T-helper 1 cell treated with Interleukin-12 subunit alpha and Interleukin-12 subunit beta and Interleukin-4 antibody, amounts not matched to agents 30 μg/mL and 1 μg/mL, for 36 hours (primary cell): ENCODE data around the gene ABHD16B.

ENCODE experiments used
- H3K27ac Mint-ChIP-seq: one replicate; pipeline ENCODE4 v1.8.0; 2021; ENCODE audit warnings: mild to moderate bottlenecking, mixed read lengths
- H3K27me3 Mint-ChIP-seq: one replicate; pipeline ENCODE4 v1.8.0; 2021; ENCODE audit warnings: low read depth, mixed read lengths
- H3K36me3 Mint-ChIP-seq: one replicate; pipeline ENCODE4 v1.8.0; 2021; ENCODE audit warnings: low read depth, mixed read lengths
- H3K4me1 Mint-ChIP-seq: one replicate; pipeline ENCODE4 v1.8.0; 2021; ENCODE audit warnings: low read depth, mixed read lengths
- H3K4me3 Mint-ChIP-seq: one replicate; pipeline ENCODE4 v1.8.0; 2021; ENCODE audit warnings: mild to moderate bottlenecking, moderate library complexity, mixed read lengths
- H3K9me3 Mint-ChIP-seq: one replicate; pipeline ENCODE4 v1.8.0; 2021; ENCODE audit warnings: mixed read lengths

Gene ABHD16B

DNA sequence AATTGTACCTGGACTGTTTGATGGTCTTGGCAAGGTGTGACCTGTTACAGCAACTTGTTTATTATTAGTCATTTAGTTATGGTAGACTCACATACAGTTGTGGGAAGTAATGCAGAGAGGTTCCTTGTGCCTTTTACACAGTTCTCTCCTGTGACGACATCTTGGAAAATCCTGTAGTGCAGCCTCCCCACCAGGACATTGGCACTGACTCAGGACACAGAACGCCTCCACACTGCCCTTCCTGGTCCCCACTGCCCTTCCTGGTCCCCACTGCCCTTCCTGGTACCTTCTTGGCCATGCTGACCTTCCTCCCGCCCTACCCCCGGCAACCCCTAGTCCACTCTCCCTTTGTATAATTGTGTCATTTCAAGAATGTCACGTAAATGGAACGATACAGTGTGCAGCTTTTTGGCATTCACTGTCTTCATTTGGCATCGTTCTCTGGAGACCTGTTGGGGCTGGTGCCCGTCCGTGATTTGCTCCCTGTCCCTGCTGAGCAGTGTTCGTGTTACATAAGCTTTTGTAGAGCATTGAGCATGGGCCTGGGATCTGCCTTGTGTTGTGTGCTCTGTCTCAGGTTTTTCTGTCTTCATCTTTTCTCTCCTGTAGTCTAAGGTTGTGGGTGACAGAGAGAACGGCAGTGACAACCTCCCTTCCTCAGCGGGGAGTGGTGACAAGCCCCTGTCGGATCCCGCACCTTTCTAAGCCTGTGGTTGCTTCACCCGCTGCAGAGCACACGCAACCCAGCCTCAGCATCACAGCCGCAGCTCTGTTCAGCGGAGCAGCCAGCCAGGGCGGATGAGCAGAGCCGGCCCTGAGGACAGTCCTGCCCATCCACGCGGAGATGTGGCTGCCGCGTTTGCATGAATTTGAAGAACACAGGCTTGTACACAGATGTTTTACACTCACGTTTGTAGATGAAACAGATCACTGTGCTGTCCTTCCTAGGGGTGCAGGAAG lies 28.2 kb downstream of the ABHD16B start:
- Mint-ChIP-seq H3K27me3 (no peaks in the 10 kb centered on the region), H3K9me3 (no peaks in the 10 kb centered on the region), H3K36me3 (peaks cover 25% of the 10 kb centered on the region), H3K27ac (no peak overlapping the region), H3K4me3 (no peak overlapping the region), H3K4me1 (peaks cover 6% of the 10 kb centered on the region)

DNA sequence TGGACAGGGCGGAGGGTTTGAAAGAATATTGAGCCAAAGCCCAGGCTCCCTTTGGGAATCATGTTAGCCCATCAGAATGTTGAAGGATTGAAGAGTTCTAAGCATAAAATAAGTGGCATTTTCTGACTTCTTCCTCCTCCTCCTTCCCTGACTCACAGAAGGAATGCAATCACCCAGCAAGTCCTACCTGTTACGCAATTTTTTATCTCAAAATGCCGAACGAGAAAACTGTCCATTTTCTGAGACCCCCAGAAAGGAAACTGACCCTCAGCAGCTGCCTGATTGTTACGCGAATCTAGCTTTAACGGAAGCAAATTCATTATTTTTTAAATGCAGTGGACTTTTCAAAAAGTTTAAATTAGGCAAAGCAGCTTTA lies 28.9 kb downstream of the ABHD16B start:
- Mint-ChIP-seq H3K36me3 (peaks cover 20% of the 10 kb centered on the region), H3K9me3 (no peaks in the 10 kb centered on the region), H3K27ac (no peak overlapping the region), H3K27me3 (no peaks in the 10 kb centered on the region), H3K4me1 (peaks cover 6% of the 10 kb centered on the region), H3K4me3 (no peak overlapping the region)

DNA sequence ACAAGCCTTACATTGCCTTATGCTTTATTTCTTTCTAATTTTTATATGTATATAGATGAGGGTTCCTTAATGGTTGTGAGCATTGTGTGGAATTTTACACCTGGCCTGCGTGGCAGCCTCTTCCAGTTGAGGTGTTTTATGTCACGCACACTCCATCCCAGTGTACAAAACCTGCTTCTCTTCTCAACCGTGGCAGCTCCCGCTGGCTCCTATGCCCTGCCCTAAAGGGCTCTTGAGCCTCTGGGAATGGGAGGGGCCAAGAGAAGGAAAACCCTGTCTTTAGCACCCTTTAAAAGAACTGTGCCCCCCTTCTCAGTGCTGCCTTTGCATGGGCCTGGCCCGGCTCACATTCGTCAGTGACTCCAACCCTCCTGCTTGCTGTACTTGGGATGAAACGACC lies 29.3 kb downstream of the ABHD16B start:
- H3K9me3 Mint-ChIP-seq = no peaks in the 10 kb centered on the region
- H3K4me1 Mint-ChIP-seq = peaks cover 6% of the 10 kb centered on the region
- no peak overlapping the region for H3K27ac Mint-ChIP-seq
- no peak overlapping the region for H3K4me3 Mint-ChIP-seq
- H3K36me3 Mint-ChIP-seq = peaks cover 20% of the 10 kb centered on the region
- H3K27me3 Mint-ChIP-seq = no peaks in the 10 kb centered on the region

DNA sequence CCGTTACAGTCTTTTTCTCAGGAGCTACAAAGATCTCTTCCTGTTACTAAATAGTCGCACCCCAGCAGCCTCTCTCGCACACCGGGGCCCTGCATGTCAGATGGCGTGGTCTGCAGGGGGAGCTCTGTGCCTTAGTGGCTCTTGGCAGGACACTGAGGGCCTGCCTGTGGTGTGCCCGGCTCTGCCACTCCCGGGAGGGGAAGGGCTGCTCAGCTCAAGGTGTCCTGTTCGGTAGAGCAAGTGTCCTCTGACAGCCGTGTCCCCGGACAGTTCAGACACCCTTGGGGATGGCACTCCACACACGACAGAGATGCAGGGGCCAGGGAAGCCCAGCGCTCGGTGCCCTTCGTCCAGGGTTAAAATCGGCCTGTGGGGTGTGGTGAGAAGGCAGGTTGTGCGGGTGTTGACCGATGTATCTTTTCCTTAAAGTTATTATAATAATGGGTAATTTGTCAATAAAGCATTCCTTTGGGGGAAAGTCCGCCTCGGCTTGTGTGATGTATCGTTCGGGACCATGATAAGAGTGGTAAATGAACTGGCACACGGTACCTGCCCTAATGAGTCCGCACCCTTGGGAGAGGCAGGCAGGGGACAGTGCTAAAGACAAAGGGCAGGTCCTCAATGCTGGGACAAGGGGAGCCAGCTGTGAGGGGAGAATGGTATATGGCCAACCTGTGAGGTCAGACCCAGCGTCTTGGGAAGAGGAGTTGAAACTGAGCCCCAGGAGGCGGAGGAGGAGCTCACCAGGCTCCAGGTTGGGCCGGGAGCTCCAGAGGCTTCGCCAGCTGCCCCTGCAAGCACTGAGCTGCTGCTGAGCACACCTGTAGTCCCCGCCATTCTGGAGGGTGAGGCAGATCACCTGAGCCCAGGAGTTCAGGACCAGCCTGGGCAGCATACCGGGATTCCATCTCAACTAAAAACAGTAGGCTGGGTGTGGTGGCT lies 30.0 kb downstream of the ABHD16B start:
- peaks cover 12% of the 10 kb centered on the region for H3K4me1 Mint-ChIP-seq

DNA sequence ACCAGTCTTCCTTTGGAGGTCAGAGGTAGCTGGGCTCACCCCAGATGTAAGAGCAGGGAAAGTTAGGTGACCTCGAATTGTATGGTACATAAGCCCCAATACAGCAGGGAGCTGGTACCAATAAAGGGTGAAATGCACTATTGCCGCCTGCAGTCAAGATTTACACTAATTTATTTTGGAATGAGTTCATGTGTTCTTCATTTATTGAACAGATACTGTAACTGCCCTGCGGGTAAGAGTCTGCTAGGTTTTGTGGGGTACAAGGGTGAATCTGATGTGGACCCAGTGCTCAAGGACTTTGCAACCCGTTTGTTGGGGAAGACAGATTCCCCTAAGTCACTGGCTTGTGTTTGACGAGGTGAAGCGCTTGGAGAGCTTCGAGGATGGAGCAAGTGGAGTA lies 31.1 kb downstream of the ABHD16B start:
- Mint-ChIP-seq H3K9me3 (no peaks in the 10 kb centered on the region), H3K4me3 (no peak overlapping the region), H3K4me1 (peaks cover 19% of the 10 kb centered on the region), H3K27me3 (no peaks in the 10 kb centered on the region), H3K36me3 (peaks cover 27% of the 10 kb centered on the region), H3K27ac (no peak overlapping the region)

More for the DNA sequence above, 30.0 kb downstream of the ABHD16B start:
- Mint-ChIP-seq H3K9me3 (no peaks in the 10 kb centered on the region), H3K4me3 (no peak overlapping the region), H3K36me3 (peaks cover 25% of the 10 kb centered on the region), H3K27me3 (no peaks in the 10 kb centered on the region), H3K27ac (no peak overlapping the region)

DNA sequence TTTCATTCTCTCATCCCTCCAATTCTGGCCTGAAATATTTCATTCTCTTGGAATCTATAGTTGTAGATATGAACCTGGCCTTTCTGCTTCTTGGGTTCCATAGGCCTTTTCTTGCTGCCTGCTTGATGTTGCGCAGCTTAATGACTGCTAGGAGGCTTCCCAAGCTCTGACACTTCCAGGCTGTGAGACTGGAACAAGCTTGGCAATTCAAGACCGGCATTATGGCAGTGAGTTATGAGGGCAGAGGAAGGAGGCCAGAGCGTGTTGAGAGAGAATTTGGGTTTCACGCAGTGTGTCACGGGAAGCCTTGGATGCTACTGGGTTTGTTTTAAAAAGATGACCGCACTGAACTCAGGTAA lies 32.7 kb downstream of the ABHD16B start:
- Mint-ChIP-seq H3K4me3 (peak overlapping the region; percentile 80), H3K27ac (peak overlapping the region; percentile 62), H3K9me3 (no peaks in the 10 kb centered on the region), H3K36me3 (peaks cover 30% of the 10 kb centered on the region), H3K27me3 (no peaks in the 10 kb centered on the region), H3K4me1 (peaks cover 31% of the 10 kb centered on the region)

DNA sequence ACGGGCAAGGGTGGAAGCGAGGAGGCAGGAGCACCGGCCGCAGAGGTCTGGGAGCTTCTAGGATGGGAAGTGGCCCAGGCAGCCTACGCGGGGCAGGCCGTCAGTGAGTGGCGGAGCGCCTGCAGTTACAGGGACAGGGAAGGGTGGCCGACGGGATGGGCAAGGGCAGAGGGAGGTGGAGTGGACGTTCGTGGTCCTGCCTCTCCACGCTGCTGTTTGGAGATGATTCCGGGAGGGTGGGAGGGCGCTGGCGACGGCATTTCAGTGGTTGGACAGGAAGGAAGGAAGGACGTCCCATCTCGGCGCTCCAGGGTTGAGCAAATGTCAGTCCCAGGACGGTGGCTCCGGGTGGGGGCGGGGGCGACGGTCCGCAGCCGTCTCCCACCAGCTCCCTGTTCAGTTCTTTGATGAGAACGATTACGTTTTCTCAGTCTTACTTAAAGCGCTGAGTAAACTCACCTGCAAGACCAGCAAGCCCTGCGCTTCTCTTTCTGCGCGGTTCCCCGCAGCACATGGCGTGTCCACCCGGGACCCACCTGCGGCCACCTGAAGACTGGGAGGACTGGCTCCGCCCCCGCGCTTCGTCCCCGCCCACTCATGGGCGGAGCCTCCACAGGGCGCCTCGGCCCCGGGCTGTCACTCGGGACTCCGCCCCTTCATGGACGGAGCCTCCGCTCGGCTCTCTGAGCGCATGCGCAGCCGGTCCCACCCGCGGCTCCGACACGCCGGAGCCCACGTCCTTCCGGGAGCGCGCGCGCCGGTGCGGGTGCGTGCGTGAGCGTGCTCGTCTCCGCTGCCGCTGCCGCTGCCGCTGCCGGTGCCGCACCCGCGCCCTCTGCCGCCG lies 33.3 kb downstream of the ABHD16B start, which contains the start of gene DNAJC5:
Gene DNAJC5, plus strand, starts transcription at position 769 of the 844 bp plus-strand sequence. CDS start 33,220 bp downstream, outside the sequence.
- H3K27ac Mint-ChIP-seq = peak within 1 kb of the TSS; percentile 95
- H3K4me1 Mint-ChIP-seq = peaks cover 34% of the 10 kb centered on the region
- H3K9me3 Mint-ChIP-seq = no peaks in the 10 kb centered on the region
- peak within 1 kb of the TSS; percentile 91 for H3K4me3 Mint-ChIP-seq
- peaks cover 24% of the 10 kb centered on the region for H3K36me3 Mint-ChIP-seq
- no peaks in the 10 kb centered on the region for H3K27me3 Mint-ChIP-seq

DNA sequence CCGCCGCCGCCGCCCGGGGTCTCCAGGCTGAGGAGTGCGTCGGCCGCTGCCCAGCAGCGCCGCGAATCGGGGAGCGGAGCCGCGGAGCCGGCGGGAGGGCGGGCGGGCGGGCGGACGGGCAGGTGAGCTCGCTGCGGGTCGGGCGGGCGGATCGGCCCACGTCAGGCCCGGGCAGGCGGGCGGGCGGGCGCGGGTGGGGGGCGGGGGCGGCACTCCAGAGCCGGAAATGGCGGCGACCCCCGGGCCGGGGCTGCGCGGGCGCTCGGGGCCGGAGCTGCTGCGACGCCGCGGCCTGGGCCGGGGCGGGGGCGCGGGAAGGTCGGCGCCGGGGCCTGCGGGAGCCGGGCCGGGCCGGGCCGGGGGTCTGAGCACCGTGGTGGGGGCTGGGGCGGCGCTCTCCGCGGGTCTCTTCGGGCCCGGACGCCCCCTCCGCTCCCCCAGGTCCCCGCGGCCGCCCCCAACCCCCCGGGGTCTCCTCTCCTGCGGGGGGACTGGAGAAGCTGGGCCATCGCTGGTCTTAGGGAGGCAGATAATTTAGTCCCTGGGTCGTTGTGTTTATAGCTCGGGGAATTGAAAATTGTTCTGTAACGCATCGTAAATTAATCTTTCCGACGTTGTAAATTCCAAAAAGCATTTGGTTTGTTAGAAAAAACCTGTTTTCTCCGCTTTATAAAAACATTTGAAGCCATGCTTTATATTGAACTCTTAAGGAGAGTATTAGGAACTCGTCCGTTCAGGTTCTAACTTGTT lies 34.1 kb downstream of the ABHD16B start:
- no peaks in the 10 kb centered on the region for H3K27me3 Mint-ChIP-seq
- H3K4me1 Mint-ChIP-seq = peaks cover 34% of the 10 kb centered on the region
- H3K27ac Mint-ChIP-seq = peak overlapping the region; percentile 95
- peak overlapping the region; percentile 91 for H3K4me3 Mint-ChIP-seq
- H3K36me3 Mint-ChIP-seq = peaks cover 18% of the 10 kb centered on the region
- no peaks in the 10 kb centered on the region for H3K9me3 Mint-ChIP-seq

DNA sequence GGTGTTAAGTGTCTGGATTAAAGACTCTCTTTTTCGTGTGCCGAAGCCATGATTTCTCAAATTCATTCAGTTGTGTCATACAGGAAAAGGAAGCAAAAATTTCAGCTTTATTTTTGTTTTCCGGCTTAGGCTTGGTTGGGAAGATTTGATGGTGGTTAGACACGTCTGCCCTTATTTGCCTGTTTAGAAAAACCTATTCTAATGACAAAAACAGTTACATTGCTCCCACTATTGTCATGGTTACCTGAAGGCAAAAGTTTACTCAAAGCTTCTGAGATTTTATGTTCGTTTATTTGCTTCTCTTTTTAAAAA lies 34.6 kb downstream of the ABHD16B start:
- H3K9me3 Mint-ChIP-seq = no peaks in the 10 kb centered on the region
- H3K27ac Mint-ChIP-seq = peak overlapping the region; percentile 95
- H3K4me1 Mint-ChIP-seq = peaks cover 37% of the 10 kb centered on the region
- peak overlapping the region; percentile 91 for H3K4me3 Mint-ChIP-seq
- no peaks in the 10 kb centered on the region for H3K27me3 Mint-ChIP-seq
- peaks cover 18% of the 10 kb centered on the region for H3K36me3 Mint-ChIP-seq

DNA sequence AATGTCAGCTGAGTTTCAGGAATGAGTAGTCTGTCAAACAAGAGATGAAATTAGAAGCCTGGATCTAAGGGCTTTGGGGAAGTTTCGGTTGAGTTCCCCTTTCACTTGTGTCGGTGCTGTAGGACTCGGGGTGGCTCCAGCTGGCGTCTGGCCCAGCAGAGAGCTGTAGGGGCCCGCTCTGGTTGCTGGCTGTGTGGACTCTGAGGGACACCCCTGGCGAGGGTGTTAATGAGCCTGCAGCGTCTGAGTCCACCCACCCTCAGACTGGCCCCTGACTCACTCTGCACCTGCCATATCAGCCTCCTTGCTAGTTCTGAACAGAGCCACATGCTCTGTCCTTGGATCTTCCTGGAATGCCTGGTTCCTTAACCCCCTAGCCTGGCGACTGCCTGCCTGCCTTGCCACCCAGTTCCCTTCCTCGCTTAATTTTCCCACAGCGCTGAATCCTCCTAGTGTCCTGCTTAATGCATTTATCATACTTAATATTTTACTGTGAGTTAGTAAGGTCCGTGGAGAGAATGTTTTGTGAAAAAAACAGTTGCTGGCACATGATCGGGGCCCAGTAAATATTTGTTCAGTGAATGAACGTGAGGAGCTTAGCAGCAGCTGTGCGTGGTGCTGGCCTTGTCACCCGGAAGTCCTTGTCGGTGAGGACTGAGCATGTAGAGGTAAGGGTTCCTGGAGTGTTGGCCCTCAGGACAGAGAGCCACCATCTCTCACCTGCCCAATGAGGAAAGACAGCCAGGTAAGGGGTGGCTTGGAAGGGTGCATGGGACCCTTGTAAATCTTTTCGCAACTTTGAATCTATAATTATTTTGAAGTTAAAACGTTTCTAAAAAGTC lies 35.2 kb downstream of the ABHD16B start:
- Mint-ChIP-seq H3K27me3 (no peaks in the 10 kb centered on the region), H3K4me1 (peaks cover 39% of the 10 kb centered on the region), H3K9me3 (no peaks in the 10 kb centered on the region), H3K27ac (peak overlapping the region; percentile 95), H3K36me3 (peaks cover 16% of the 10 kb centered on the region), H3K4me3 (peak overlapping the region; percentile 91)

DNA sequence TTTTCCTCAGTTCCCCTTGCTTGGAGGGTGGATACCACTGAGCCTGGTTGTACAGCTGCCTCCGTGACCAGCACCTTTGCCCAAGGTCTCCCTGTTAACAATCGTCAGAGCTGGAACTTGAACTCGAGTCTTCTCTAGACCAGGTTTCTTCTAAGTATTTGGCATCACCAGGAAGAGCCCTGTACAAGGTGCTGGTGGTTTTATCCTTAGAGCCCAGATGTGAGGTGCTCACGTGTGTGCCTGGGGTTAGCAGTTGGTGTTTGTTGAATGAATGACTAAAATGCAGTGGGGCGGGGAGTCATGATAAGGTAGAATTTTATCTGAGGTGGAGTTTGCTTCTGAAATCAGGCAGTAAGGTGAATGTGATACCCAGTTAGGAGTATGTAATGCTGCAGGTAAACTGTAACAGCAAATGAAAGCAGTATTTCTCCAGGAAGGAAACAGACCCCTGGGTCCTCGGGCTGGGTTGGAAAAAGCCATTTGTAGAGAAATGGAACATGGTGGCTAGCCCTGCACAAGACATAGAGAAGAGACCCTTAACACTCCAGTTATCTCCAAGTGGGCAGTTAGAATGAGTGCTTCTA lies 36.8 kb downstream of the ABHD16B start:
- Mint-ChIP-seq H3K4me1 (peaks cover 44% of the 10 kb centered on the region), H3K27me3 (no peaks in the 10 kb centered on the region), H3K4me3 (peak overlapping the region; percentile 53), H3K9me3 (no peaks in the 10 kb centered on the region), H3K27ac (peak overlapping the region; percentile 47), H3K36me3 (peaks cover 21% of the 10 kb centered on the region)

DNA sequence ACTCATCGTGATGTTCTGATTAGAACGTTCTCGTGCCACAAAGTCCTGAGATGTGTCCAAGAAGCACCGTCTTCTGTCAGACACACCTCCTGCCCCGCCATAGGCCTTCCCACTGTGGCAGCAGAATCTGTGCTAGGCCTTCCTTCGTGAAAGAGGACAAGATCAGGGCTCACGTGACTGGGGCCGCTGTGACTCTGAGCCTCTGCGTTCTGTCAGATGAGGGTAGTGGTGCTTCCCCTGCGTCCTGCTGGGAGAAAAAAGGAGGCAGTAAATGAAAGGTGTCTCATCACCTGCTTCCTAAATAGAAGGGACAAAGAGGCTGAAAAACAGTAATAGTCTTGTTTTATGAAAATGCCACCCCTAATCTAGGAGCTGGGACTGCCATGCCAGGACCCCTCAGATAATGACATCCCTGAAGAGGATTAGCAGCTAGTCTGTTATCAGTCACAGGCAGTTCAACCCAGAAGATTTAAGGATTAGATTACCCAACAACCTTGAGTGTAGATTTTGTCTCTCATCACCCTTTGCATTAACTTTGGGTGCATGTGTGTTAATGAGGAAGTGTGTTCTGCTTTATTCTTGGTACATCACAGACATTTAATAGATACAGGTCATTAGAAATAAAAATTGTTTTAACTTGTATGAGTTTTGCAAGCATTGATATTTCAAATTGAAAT lies 37.7 kb downstream of the ABHD16B start:
- no peaks in the 10 kb centered on the region for H3K27me3 Mint-ChIP-seq
- peaks cover 44% of the 10 kb centered on the region for H3K4me1 Mint-ChIP-seq
- peaks cover 21% of the 10 kb centered on the region for H3K36me3 Mint-ChIP-seq
- H3K27ac Mint-ChIP-seq = peak overlapping the region; percentile 55
- H3K4me3 Mint-ChIP-seq = no peak overlapping the region
- no peaks in the 10 kb centered on the region for H3K9me3 Mint-ChIP-seq
